GM21390 (cell line): ENCODE results near the gene RBMS1.

Source experiments
- ATAC-seq: cut with Tn5 transposase; IDR thresholded peaks from one replicate; pipeline ENCODE4 v1.9.1; 2021; ENCODE audit not compliant: unreplicated experiment

The RBMS1 gene

DNA sequence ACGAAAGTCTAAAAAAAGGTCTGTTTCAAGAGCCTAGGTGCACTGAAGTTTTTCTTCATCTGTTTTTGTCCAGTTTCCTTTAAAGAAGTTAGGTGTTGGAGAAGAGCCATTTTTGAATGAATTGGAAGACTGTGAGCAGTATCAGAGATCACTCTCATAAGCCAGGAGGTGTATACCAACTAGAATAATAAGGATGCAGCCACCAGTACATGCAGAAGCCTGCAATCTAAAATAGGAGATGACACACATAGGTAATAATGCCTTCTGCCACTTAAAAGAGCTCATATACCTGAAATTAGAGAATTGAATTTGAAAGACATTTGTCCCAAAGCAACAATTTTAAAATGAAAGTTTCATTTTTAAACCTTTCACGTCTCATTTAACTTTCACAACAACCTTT, 81.7 kb downstream of the RBMS1 start:
- peak; percentile 12 for ATAC-seq

DNA sequence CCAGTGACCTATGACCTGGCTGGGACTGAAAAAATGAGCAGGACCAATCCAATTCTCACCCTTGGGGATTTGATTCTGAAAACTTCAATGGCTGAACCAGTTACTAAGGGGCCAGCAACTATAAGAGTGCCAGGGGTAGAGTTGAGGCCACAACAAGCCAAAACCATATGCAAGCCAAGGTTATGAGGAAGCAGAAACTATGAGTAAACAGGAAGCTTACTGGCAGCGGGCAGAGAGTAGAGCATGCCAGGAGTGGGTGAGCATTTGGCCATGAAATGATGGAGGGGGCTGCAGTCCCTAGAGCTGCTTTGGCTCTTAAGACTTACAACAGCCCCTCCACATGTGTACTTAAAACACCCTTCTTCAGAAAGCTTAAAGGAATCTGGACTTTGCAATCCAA, 82.4 kb downstream of the RBMS1 start:
- no peak for ATAC-seq

GRCh38 chr2:160409480-160409879, 84.1 kb downstream of the RBMS1 start:
- ATAC-seq: no peak

DNA sequence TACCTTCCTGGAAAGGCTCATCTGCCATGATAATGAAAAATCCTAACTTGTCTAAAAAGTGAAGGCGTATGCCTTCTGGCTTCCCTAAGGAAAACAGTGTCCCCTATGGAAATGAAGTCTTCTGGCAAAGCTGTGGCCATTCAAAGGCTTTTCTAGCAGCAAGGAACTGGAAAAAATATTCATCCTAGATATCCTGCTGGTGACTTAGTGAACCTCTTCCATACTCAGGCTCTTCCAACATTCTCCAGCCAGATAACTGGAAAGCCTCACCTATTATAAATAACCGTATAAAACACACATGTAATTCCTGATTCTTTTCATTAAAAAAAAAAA, 84.7 kb downstream of the RBMS1 start:
- ATAC-seq: no peak

GRCh38 chr2:160408173-160408958, 85.2 kb downstream of the RBMS1 start:
- no peak for ATAC-seq

- ATAC-seq: peak; percentile 56
These were observed 86.0 kb downstream of the RBMS1 start for GRCh38 chr2:160407393-160408172.

DNA sequence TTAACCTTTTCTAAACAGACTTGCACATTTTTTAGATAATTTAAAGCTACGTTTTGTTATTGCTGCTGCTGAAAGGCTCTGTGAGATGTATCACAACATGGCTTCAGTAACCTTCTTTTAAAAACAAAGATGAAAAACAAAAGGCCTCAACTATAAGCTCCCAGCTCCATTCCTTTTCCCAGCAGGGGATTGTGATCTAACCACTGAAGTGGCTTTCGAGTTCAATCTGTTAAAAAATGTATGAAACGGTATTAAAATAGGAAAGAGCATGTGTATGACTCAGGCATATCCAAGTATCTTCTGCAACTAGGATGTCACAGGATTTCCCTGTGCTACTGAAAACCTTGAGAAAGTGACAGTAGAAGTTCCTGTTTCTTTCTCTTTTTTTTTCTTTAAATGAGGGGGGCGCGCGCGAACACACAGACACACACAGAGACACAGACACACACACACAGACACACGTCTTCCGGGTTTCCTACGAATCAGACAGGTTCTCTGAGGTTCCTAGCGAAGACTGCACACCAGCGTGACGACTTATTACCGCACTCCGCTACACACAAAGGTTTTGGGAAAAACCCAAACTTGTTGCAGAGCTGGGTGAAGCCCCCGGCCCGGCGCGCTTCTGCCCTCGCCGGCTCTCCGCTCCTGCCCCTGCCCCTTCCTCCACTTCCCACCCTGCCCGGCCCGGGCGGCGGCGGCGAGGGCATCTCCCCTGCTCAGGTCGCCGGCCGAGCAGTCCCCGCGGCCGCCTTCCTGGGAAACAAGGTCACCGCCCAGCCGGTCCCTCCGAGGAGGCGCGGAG, 86.8 kb downstream of the RBMS1 start:
- peak; percentile 54 for ATAC-seq

DNA sequence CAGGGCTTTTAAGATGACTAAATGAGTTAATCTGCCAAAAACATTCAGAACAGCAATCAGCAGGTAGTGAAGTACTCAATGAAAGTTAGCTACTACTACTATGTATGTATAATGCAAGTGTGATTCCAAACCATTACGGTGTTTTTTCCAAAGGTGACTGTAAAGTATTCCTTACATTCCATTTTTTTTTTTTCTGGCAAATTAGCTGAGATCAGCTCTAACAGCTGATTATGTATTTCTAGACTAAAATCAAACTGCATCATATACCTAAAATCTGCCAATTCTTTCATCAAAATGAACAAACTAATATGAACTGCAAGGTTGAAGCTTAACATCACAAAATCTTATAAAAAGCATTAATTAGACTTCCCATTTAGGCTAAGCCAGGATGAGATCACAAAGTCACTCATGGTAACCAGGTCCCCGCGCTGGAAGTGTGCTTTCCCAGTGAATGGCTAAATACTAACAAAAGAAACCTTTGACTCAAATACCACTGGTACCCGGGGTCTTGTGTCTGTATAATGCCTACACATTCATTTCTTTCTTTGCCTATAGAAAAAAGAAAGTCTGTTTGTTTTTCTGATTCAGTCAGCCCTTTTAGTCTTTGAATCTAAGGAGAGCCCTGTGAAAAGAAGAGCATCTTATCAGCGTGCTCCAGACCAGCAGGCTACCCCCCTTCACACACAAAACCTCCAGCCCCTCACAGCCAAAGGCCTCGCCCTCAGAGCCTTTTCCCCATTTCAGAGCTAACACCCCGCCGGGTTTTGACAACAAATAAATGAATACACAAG, 88.3 kb downstream of the RBMS1 start:
- no peak for ATAC-seq

- ATAC-seq: no peak
These were observed 90.3 kb downstream of the RBMS1 start for GRCh38 chr2:160402997-160403979.

DNA sequence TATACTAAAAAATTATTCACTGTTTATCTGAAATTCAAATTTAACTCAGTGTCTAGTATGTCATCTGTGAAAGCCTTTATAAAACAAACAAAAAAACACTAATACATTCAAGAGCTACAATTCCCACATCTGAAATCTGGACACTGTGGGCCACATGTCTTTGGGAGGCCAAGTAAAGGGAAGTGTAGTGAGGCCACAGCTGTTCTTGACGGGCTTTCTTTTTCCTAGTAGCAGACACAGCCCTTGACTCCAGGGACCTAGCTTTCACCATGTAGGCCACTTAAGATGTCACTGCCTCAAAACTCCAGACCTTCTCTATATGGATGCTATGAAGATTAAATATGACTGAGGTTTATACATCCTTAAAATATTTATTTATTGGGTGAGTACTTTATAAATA, 91.1 kb downstream of the RBMS1 start:
- no peak for ATAC-seq

- ATAC-seq: peak; percentile 46
These were observed 91.7 kb downstream of the RBMS1 start for GRCh38 chr2:160401895-160402294.

DNA sequence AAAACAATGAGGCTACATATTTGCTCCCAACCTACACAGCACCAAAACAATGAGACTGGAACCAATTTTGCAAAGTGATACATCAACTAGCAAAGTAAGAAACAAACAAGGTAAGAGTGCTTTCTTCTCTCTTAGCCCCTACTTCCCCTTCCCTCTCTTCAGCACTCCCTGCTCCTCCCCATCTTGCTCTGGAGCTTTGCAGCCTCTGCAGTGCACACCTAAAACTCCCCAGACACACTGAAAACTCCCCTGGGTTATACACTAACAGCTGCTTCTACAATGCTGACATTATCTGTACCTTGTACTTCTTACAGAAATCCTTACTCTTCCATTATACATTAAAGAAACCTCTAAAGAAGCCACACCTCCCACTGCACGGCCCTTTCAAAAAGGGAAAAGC, 93.7 kb downstream of the RBMS1 start:
- ATAC-seq: no peak

- ATAC-seq: no peak
These were observed 96.1 kb downstream of the RBMS1 start for GRCh38 chr2:160397530-160397865.

DNA sequence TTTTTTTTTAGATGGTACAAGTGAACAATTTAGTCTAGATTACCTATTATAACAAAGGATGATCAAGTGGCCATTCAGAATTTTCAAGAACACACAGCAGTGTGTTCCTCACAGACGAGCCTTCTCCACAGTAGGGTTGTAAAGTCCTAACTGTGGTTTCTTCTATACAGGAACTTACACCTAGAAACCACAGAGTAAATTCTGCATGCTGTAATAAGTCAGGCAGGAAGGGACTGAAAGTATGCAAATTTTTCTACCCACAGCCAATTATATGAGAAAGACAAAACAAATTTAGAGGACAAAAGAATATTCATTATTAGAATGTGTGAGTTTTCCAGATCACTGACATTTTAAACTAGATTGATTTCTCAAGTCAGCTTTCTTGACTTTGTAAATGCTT, 99.5 kb downstream of the RBMS1 start:
- peak; percentile 100 for ATAC-seq

- ATAC-seq: no peak
These were observed 101.4 kb downstream of the RBMS1 start for GRCh38 chr2:160392201-160392600.

GRCh38 chr2:160390544-160391455, 102.8 kb downstream of the RBMS1 start:
- ATAC-seq: no peak

GRCh38 chr2:160389875-160390274, 103.7 kb downstream of the RBMS1 start:
- ATAC-seq: no peak

DNA sequence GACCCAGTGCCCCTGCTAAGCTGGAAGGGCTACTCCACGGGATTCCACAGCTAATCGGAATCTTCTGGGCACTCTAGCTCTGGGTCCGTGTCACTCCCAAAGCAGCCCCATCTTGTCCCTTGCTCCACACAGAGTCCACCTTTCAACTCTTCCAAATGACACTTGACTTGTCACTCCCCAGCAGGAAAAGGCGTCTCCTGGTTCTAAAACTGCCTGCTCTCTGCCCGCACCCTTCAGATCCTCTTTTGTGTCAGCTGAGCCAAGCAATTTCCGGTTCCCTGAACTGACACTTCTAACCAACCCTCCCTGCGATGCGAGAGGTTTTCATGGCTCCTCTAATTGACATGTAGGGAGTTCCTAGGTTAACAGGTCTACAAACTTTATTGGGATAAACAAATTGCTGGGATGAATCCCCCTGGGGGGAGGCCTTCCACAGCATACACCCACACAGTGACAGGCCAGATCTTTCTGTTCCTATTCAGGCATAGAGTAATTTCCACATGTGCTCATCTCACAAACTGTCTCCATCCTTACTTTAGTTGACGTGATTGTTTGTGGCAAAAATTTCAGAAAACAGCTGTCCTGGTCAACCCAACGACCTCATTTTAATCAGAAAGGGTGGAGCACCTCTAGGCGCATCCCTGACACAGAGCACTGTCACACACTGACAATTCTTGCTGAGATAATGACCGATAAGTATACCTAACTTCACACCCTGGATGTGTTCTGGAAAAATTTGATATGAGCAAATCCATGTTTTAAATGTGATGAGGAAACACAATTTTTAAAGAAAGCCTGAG, 104.9 kb downstream of the RBMS1 start:
- ATAC-seq: peak; percentile 55
